ENCODE results near the gene CDADC1. TPM values are rescaled to one million over a fixed set of nuclear protein-coding genes. Genes with fewer than 3 reads are reported as not detected.

CDADC1 gene
- total RNA-seq, 1 experiment from 2014 or later: 7.6 TPM

DNA sequence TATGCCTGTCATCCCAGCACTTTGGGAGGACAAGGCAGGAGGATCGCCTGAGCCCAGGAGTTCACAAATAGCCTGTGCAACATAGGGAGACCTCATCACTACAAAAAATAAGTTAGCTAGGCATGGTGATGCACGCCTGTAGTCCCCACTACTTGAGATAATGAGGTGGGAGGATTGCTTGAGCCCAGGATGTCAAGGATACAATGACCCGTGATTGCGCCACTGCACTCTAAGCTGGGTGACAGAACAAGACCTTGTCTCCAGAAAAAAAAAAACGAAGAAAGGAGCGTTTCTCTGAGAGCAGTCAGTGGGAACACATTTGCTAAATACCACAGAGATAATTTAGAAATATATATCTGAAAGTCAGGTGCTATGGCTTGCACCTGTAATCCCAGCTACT is 11.9 kb downstream of the CDADC1 start:
- H3K27me3 ChIP-seq (ENCODE audit: insufficient read depth, low read length): no peaks in the 10 kb centered on the region
- intact Hi-C loops (cut with micrococcal nuclease): no loop called here
- H3K4me3 ChIP-seq (replicated peaks in 1 of 2; ENCODE audit: low read depth in 1 of 2, low read length in 2 of 2): no peak overlapping the region
- no peaks in the 10 kb centered on the region for H3K9me3 ChIP-seq (ENCODE audit: control insufficient read depth in 1 of 2, insufficient read depth in 1 of 2, low read depth in 1 of 2, low read length in 2 of 2)
- no peak overlapping the region for H3K9ac ChIP-seq (ENCODE audit: low read length)
- no peak for DNase-seq (ENCODE audit: low read depth, low spot score)
- H3K27ac ChIP-seq (ENCODE audit: low read depth, low read length): no peak overlapping the region
- no peak overlapping the region for H2AFZ ChIP-seq (ENCODE audit: low read depth, low read length, poor library complexity, severe bottlenecking)
- no peak for ATAC-seq
- ChIA-PET RAD21 (ENCODE audit: low non-redundant PET in 1 of 2, low total read pairs in 2 of 2, uncharacterized antibody in 2 of 2, unreplicated experiment in 2 of 2) (no interaction called here), CTCF (no interaction called here), POLR2A (no interaction called here)
- H3K36me3 ChIP-seq (ENCODE audit: control insufficient read depth in 1 of 2, insufficient read depth in 2 of 2, low read length in 2 of 2): peaks cover 7 to 26% of the 10 kb centered on the region in 2 experiments; a peak in 2 of 4 replicates
- H3K79me2 ChIP-seq (ENCODE audit: insufficient read depth, low read length): no peaks in the 10 kb centered on the region
- no TSS peak for BruUV-seq (replicated peaks)
- no peaks in the 10 kb centered on the region for H4K20me1 ChIP-seq (ENCODE audit: insufficient read depth)
- H3K4me1 ChIP-seq (ENCODE audit: control insufficient read depth in 1 of 2, insufficient read depth in 2 of 2, low read length in 2 of 2): no peaks in the 10 kb centered on the region
- no peak overlapping the region for H3K4me2 ChIP-seq (ENCODE audit: low read length)
- TF ChIP-seq ZFX (IDR thresholded peaks at IDR 0.05): no peak
- TF ChIP-seq, protein P1, sequence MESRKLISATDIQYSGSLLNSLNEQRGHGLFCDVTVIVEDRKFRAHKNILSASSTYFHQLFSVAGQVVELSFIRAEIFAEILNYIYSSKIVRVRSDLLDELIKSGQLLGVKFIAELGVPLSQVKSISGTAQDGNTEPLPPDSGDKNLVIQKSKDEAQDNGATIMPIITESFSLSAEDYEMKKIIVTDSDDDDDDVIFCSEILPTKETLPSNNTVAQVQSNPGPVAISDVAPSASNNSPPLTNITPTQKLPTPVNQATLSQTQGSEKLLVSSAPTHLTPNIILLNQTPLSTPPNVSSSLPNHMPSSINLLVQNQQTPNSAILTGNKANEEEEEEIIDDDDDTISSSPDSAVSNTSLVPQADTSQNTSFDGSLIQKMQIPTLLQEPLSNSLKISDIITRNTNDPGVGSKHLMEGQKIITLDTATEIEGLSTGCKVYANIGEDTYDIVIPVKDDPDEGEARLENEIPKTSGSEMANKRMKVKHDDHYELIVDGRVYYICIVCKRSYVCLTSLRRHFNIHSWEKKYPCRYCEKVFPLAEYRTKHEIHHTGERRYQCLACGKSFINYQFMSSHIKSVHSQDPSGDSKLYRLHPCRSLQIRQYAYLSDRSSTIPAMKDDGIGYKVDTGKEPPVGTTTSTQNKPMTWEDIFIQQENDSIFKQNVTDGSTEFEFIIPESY (IDR thresholded peaks at IDR 0.05; ENCODE audit: extremely low read depth, insufficient replicate concordance, low read length): no peak
- TF ChIP-seq CEBPB (IDR thresholded peaks at IDR 0.05; ENCODE audit: low read depth): no peak
- H3K9me2 ChIP-seq (ENCODE audit: insufficient read depth): no peaks in the 10 kb centered on the region

DNA sequence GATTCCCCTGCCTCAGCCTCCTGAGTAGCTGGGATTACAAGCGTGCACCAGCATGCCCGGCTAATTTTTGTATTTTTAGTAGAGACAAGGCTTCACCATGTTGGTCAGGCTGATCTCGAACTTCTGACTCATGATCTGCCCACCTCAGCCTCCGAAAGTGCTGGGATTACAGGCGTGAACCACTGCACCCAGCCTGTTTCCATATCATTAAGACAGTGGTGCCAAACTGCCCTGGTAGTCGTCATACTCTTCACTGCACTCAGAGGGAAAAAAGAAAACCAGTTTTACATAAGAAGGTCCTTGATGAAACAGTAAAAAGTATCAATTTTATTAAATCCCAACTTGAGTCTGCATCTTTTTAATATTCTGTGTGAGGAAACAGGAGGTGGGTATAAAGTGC is 14.9 kb downstream of the CDADC1 start:
- POLR2A ChIA-PET: no interaction called here

More for the DNA sequence above, 14.9 kb downstream of the CDADC1 start:
- H3K79me2 ChIP-seq (ENCODE audit: insufficient read depth, low read length): no peaks in the 10 kb centered on the region
- no peaks in the 10 kb centered on the region for H3K9me2 ChIP-seq (ENCODE audit: insufficient read depth)
- intact Hi-C loops (cut with micrococcal nuclease): no loop called here
- ChIA-PET RAD21 (ENCODE audit: low non-redundant PET in 1 of 2, low total read pairs in 2 of 2, uncharacterized antibody in 2 of 2, unreplicated experiment in 2 of 2) (no interaction called here), CTCF (no interaction called here)
- H3K9ac ChIP-seq (ENCODE audit: low read length): no peak overlapping the region
- no TSS peak for BruUV-seq (replicated peaks)
- H3K27me3 ChIP-seq (ENCODE audit: insufficient read depth, low read length): no peaks in the 10 kb centered on the region
- H3K4me1 ChIP-seq (ENCODE audit: control insufficient read depth in 1 of 2, insufficient read depth in 2 of 2, low read length in 2 of 2): no peaks in the 10 kb centered on the region
- H3K4me2 ChIP-seq (ENCODE audit: low read length): no peak overlapping the region
- H2AFZ ChIP-seq (ENCODE audit: low read depth, low read length, poor library complexity, severe bottlenecking): no peak overlapping the region
- H3K36me3 ChIP-seq (ENCODE audit: control insufficient read depth in 1 of 2, insufficient read depth in 2 of 2, low read length in 2 of 2): peaks cover 2 to 16% of the 10 kb centered on the region in 2 experiments; a peak in 2 of 4 replicates
- H3K27ac ChIP-seq (ENCODE audit: low read depth, low read length): no peak overlapping the region
- no peaks in the 10 kb centered on the region for H3K9me3 ChIP-seq (ENCODE audit: control insufficient read depth in 1 of 2, insufficient read depth in 1 of 2, low read depth in 1 of 2, low read length in 2 of 2)
- no peaks in the 10 kb centered on the region for H4K20me1 ChIP-seq (ENCODE audit: insufficient read depth)
- ATAC-seq: no peak
- H3K4me3 ChIP-seq (replicated peaks in 1 of 2; ENCODE audit: low read depth in 1 of 2, low read length in 2 of 2): no peak overlapping the region
- no peak for TF ChIP-seq JUND (IDR thresholded peaks at IDR 0.05)
- no peak for DNase-seq (ENCODE audit: low read depth, low spot score)
